ENCODE results near the gene MRPL20.

DNA sequence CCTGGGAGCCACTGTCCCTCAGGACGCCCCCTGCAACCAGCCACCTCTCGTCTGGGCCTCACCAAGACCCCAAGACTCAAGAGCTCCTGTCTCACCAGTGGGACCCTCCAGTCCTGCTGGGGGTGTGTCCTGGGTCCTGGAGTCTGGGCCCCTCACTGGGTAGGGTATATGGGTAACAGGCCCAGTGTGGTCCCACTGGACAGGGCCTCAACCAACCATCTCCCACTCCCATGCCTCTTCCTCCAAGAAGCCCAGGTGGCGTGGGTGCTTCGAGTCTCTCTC lies 27.7 kb upstream of the MRPL20 start:
- TF ChIP-seq EZH2 (IDR thresholded peaks at IDR 0.05; ENCODE audit: borderline replicate concordance, low read length) = no peak
- TF ChIP-seq, protein P1, sequence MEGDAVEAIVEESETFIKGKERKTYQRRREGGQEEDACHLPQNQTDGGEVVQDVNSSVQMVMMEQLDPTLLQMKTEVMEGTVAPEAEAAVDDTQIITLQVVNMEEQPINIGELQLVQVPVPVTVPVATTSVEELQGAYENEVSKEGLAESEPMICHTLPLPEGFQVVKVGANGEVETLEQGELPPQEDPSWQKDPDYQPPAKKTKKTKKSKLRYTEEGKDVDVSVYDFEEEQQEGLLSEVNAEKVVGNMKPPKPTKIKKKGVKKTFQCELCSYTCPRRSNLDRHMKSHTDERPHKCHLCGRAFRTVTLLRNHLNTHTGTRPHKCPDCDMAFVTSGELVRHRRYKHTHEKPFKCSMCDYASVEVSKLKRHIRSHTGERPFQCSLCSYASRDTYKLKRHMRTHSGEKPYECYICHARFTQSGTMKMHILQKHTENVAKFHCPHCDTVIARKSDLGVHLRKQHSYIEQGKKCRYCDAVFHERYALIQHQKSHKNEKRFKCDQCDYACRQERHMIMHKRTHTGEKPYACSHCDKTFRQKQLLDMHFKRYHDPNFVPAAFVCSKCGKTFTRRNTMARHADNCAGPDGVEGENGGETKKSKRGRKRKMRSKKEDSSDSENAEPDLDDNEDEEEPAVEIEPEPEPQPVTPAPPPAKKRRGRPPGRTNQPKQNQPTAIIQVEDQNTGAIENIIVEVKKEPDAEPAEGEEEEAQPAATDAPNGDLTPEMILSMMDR (IDR thresholded peaks at IDR 0.05; ENCODE audit: low read length) = no peak

Measured in OCI-LY1 (cell line).